Activated CD8-positive, alpha-beta T cell treated with anti-CD3 and anti-CD28 coated beads for 36 hours (primary cell): ENCODE measurements around the gene STAG1. TPM values are rescaled to one million over a fixed set of nuclear protein-coding genes. Genes with fewer than 3 reads are reported as not detected.

Experiments used
- ATAC-seq: fragments of 200-7000 bp; cut with Tn5 transposase; one replicate; pipeline ENCODE4 v1.10.0; 2021; ENCODE audit warnings: mild to moderate bottlenecking, moderate library complexity
- CTCF ChIA-PET: fragments of 350-600 bp; sonication (Branson Sonifier 250); formaldehyde crosslinking; loops from one replicate; lab custom pipeline; 2021; ENCODE audit warnings: antibody characterized with exemption; lab: Charles Lee
- POLR2A ChIA-PET: fragments of 350-600 bp; sonication (Branson Sonifier 250); formaldehyde crosslinking; loops from one replicate; lab custom pipeline; 2021; ENCODE audit warnings: antibody characterized with exemption; lab: Charles Lee
- DNase-seq: peaks from one replicate; pipeline ENCODE4 v3.0.0-alpha.2; 2020
- H3K27ac Mint-ChIP-seq: one replicate; pipeline ENCODE4 v1.8.0; 2021; ENCODE audit warnings: mild to moderate bottlenecking, mixed read lengths
- H3K27me3 Mint-ChIP-seq: one replicate; pipeline ENCODE4 v1.8.0; 2021; ENCODE audit warnings: mixed read lengths
- H3K36me3 Mint-ChIP-seq: one replicate; pipeline ENCODE4 v1.8.0; 2021; ENCODE audit warnings: low read depth, mixed read lengths
- H3K4me1 Mint-ChIP-seq: one replicate; pipeline ENCODE4 v1.8.0; 2021; ENCODE audit warnings: low read depth, mixed read lengths
- H3K4me3 Mint-ChIP-seq: one replicate; pipeline ENCODE4 v1.8.0; 2021; ENCODE audit warnings: mild to moderate bottlenecking, moderate library complexity, mixed read lengths
- H3K9me3 Mint-ChIP-seq: one replicate; pipeline ENCODE4 v1.8.0; 2021; ENCODE audit warnings: mixed read lengths
- CTCF ChIP-seq: fragments of 200-600 bp; IDR thresholded peaks from one replicate; pipeline ENCODE4 v1.8.0; 2022; ENCODE audit warnings: antibody characterized with exemption, mild to moderate bottlenecking
- intact Hi-C: fragments of 100-400 bp; cut with micrococcal nuclease; formaldehyde crosslinking; loops from one replicate; pipeline ENCODE4 v1.10.0; 2022
- total RNA-seq, 2 experiments: library from RNA; stranded (reverse); gene quantifications; one replicate each; pipeline ENCODE4 v1.2.3, GENCODE V29; 2021

Gene STAG1
- total RNA-seq, 2 experiments from 2014 or later: 32.5 to 32.8 TPM

DNA sequence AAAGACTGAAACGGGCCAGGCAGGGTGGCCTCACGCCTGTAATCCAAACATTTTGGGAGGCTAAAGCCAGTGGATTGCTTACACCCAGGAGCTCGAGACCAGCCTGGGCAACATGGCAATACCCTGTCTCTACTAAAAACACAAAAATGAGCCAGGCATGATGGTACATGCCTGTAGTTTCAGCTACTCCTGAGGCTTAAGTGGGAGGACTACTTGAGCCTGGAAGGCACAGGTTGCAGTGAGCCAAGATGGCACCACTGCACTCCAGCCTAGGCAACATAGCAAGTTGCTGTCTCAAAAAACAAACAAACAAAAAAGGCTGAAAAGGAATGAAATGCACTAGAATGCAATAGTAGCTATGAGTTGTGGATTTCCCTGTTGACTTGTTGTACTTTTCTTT is 94.7 kb downstream of the STAG1 start:
- Mint-ChIP-seq H3K9me3 (peaks cover 17% of the 10 kb centered on the region), H3K27me3 (no peaks in the 10 kb centered on the region), H3K4me1 (peaks cover 21% of the 10 kb centered on the region), H3K27ac (no peak overlapping the region), H3K36me3 (peaks cover 28% of the 10 kb centered on the region), H3K4me3 (no peak overlapping the region)
- no peak for TF ChIP-seq CTCF
- ATAC-seq (no peak), DNase-seq (no peak)
- ChIA-PET CTCF (no interaction called here), POLR2A (no interaction called here)
- intact Hi-C loops: no loop called here

GRCh38 chr3:136653628-136654027 is 98.5 kb downstream of the STAG1 start:
- no peak overlapping the region for H3K4me3 Mint-ChIP-seq
- CTCF ChIA-PET: no interaction called here
- H3K27me3 Mint-ChIP-seq: no peaks in the 10 kb centered on the region
- intact Hi-C loops: no loop called here
- POLR2A ChIA-PET: no interaction called here
- no peak for TF ChIP-seq CTCF
- peaks cover 18% of the 10 kb centered on the region for H3K9me3 Mint-ChIP-seq
- no peak overlapping the region for H3K27ac Mint-ChIP-seq
- DNase-seq (no peak), ATAC-seq (no peak)
- H3K4me1 Mint-ChIP-seq: peaks cover 19% of the 10 kb centered on the region
- peaks cover 28% of the 10 kb centered on the region for H3K36me3 Mint-ChIP-seq

DNA sequence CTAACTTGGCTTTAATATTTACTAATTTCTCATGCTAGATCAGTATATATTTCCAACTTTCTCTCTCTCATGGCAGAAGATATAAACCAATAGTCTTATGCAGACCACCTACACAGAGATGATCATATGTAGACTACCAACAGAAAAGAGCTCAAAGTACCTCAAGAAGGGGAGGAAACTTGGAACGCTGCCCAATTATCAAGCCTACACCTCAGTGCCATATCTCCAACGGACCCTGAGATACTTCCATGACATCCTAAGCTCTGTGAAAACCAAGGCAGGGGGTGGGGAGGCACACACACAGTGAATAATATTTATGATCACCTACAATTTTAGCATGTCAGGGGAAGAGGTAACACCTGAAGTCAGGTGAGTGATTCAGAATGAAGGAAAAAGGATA is 100.6 kb downstream of the STAG1 start:
- DNase-seq: no peak
- POLR2A ChIA-PET: interaction anchor here (0.7 kb wide), 1 partner anchor 76 kb away, joined by 3 read pairs; no protein-coding TSS in a partner anchor
- H3K27ac Mint-ChIP-seq: no peak overlapping the region

GRCh38 chr3:136650461-136650860 is 101.7 kb downstream of the STAG1 start:
- Mint-ChIP-seq H3K27me3 (no peaks in the 10 kb centered on the region), H3K36me3 (peaks cover 25% of the 10 kb centered on the region), H3K4me3 (no peak overlapping the region), H3K4me1 (peaks cover 33% of the 10 kb centered on the region), H3K9me3 (peaks cover 16% of the 10 kb centered on the region), H3K27ac (no peak overlapping the region)
- no peak for ATAC-seq
- intact Hi-C loops: no loop called here
- ChIA-PET CTCF (interaction anchor here (1.1 kb wide), 1 partner anchor 363 kb away, joined by 3 read pairs; no protein-coding TSS in a partner anchor), POLR2A (no interaction called here)
- DNase-seq: no peak
- no peak for TF ChIP-seq CTCF

More for the DNA sequence above, 100.6 kb downstream of the STAG1 start:
- no peaks in the 10 kb centered on the region for H3K27me3 Mint-ChIP-seq
- no peak for TF ChIP-seq CTCF
- CTCF ChIA-PET: interaction anchor here (1.1 kb wide), 1 partner anchor 362 kb away, joined by 3 read pairs; no protein-coding TSS in a partner anchor
- intact Hi-C loops: no loop called here
- peaks cover 18% of the 10 kb centered on the region for H3K9me3 Mint-ChIP-seq
- peaks cover 29% of the 10 kb centered on the region for H3K36me3 Mint-ChIP-seq
- H3K4me1 Mint-ChIP-seq: peaks cover 25% of the 10 kb centered on the region
- no peak overlapping the region for H3K4me3 Mint-ChIP-seq
- no peak for ATAC-seq

DNA sequence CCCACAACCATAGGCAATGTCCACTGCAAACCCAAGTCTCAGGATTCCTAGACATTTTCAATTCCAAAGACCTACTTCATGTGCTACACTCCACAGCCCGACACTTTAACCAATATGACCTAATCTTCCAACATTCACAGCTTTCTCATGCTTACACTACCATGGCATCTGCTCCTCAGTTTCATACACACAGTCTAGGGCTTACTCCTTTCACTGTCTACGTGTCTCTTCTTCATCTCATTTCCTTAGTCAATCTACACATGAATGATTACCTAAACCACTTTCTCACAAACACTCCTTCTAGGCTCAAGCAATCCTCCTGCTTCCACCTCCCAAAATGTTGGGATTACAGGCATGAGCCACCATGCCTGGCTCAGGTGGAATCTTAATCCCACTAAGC is 106.3 kb downstream of the STAG1 start:
- DNase-seq: no peak
- no peak for ATAC-seq
- no peaks in the 10 kb centered on the region for H3K9me3 Mint-ChIP-seq
- no peak for TF ChIP-seq CTCF
- peaks cover 3% of the 10 kb centered on the region for H3K36me3 Mint-ChIP-seq
- no peaks in the 10 kb centered on the region for H3K27me3 Mint-ChIP-seq
- ChIA-PET POLR2A (no interaction called here), CTCF (no interaction called here)
- H3K4me1 Mint-ChIP-seq: peaks cover 25% of the 10 kb centered on the region
- no peak overlapping the region for H3K27ac Mint-ChIP-seq
- H3K4me3 Mint-ChIP-seq: no peak overlapping the region
- intact Hi-C loops: no loop called here
